Calu3 (cell line): ENCODE results near the gene SSBP2. TPM values are rescaled to one million over a fixed set of nuclear protein-coding genes. Genes with fewer than 3 reads are reported as not detected.

Experiments used
- BruUV-seq: library from RNA; stranded (reverse); fragments of 400-500 nt; replicated peaks from 2 replicates; lab custom pipeline; 2021; lab: Mats Ljungman, UMichigan
- CTCF ChIA-PET: fragments of 300-600 bp; sonication (Branson Sonifier 250); formaldehyde crosslinking; loops from one replicate; lab custom pipeline; 2022; ENCODE audit warnings: antibody characterized with exemption; lab: Charles Lee
- DNase-seq: peaks from one replicate; pipeline ENCODE4 v3.0.0; 2022
- H3K27ac Mint-ChIP-seq: one replicate; pipeline ENCODE4 v1.8.0; 2022; ENCODE audit warnings: mixed read lengths; ENCODE audit not compliant: unreplicated experiment
- H3K27me3 Mint-ChIP-seq: one replicate; pipeline ENCODE4 v1.8.0; 2022; ENCODE audit warnings: mixed read lengths; ENCODE audit not compliant: unreplicated experiment
- H3K36me3 Mint-ChIP-seq: one replicate; pipeline ENCODE4 v1.8.0; 2022; ENCODE audit warnings: mild to moderate bottlenecking, moderate library complexity, mixed read lengths; ENCODE audit not compliant: insufficient read depth, unreplicated experiment
- H3K4me1 Mint-ChIP-seq: one replicate; pipeline ENCODE4 v1.8.0; 2022; ENCODE audit warnings: mild to moderate bottlenecking, low read depth, mixed read lengths; ENCODE audit not compliant: unreplicated experiment
- H3K4me3 Mint-ChIP-seq: one replicate; pipeline ENCODE4 v1.8.0; 2022; ENCODE audit warnings: mild to moderate bottlenecking, low read depth, moderate library complexity, mixed read lengths; ENCODE audit not compliant: unreplicated experiment
- H3K9me3 Mint-ChIP-seq: one replicate; pipeline ENCODE4 v1.8.0; 2022; ENCODE audit warnings: low read depth, mixed read lengths; ENCODE audit not compliant: unreplicated experiment
- CTCF ChIP-seq: fragments of 200-600 bp; IDR thresholded peaks from one replicate; pipeline ENCODE4 v1.8.0; 2022; ENCODE audit warnings: antibody characterized with exemption; ENCODE audit not compliant: unreplicated experiment
- intact Hi-C: fragments of 100-400 bp; cut with micrococcal nuclease; formaldehyde crosslinking; loops from one replicate; pipeline ENCODE4 v1.10.0; 2022; ENCODE audit not compliant: unreplicated experiment
- total RNA-seq: library from RNA; stranded (reverse); gene quantifications from 2 replicates; pipeline ENCODE4 v1.2.3, GENCODE V29; 2022

The SSBP2 gene
- total RNA-seq, 1 experiment from 2014 or later: 18.9 TPM

DNA sequence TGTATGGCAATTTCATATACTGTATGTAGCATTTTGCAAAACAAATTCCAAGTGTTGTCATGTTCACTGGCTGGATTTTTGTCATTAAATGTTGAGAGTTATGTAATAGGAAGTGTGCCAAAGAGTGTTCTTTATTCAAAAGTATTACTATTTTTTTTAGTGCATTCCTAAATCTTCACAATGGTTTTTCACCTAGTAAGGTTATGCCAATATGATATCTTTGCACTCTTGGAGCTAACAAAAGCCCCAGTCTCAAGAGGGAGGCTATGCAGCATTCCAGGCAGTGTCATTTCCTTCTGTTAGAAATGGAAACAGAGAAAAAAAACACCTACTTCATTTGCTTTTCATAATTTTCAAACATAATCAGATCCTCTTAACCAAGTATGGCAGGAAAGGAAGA lies 5.1 kb upstream of the SSBP2 start:
- BruUV-seq: no TSS peak
- CTCF ChIA-PET: interaction anchor here (0.6 to 1.4 kb wide), 5 partner anchors 82 to 410 kb away, joined by 3 to 6 read pairs (median 4); no protein-coding TSS in a partner anchor
- Mint-ChIP-seq H3K4me3 (no peak overlapping the region), H3K27ac (no peak overlapping the region), H3K4me1 (peaks cover 40% of the 10 kb centered on the region), H3K9me3 (peaks cover 2% of the 10 kb centered on the region), H3K27me3 (no peaks in the 10 kb centered on the region), H3K36me3 (peaks cover 12% of the 10 kb centered on the region)
- no peak for TF ChIP-seq CTCF
- intact Hi-C loops: loop anchor here (10.0 kb wide), 3 partner anchors 219 to 469 kb away; partner anchors contain the start of gene ATG10
- no peak for DNase-seq

DNA sequence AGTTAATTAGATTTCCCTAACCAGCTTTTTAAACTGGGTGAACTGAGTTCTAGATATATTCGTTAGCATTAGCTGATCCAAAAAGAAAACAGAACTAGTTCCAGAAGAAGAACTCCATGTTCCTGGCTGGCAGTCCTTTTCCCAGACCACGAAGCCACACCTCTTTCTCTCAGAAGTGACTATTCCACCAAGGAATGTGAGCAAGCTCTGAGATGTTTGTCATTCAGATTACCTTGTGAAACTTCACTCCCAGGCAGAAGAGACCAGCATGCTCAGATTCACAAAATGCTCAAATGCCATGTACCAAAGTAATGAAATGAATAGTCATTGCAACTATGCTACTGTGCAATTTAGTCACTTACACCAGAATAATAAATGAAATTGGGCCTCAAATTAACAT lies 4.4 kb upstream of the SSBP2 start:
- no peak for TF ChIP-seq CTCF
- Mint-ChIP-seq H3K36me3 (peaks cover 19% of the 10 kb centered on the region), H3K4me3 (no peak overlapping the region), H3K27me3 (no peaks in the 10 kb centered on the region), H3K4me1 (peaks cover 40% of the 10 kb centered on the region), H3K27ac (no peak overlapping the region), H3K9me3 (peaks cover 2% of the 10 kb centered on the region)
- intact Hi-C loops: loop anchor here (10.0 kb wide), 3 partner anchors 219 to 469 kb away; partner anchors contain the start of gene ATG10
- no TSS peak for BruUV-seq
- DNase-seq: peak; percentile 51
- CTCF ChIA-PET: interaction anchor here (0.5 to 1.4 kb wide), 8 partner anchors 71 to 1855 kb away, joined by 3 to 10 read pairs (median 4); no protein-coding TSS in a partner anchor

DNA sequence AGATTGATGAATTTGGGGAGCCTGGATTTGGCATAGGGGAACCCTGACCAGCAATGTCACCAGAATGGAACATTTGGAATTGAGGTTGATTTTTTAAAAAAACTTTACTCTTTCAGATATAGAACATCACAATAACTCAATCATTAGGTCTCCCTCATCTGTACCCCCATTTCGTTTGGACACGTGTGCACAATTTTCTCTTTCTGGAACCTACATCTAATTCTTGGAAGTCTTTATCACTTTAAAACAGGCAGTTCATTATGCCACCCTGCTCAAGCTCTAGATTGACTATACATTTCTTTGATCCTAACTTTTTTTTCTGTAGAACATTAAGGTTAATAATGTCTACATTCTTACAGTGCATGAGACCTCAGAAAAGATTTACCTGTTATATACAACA lies 3.7 kb upstream of the SSBP2 start:
- no TSS peak for BruUV-seq
- H3K4me1 Mint-ChIP-seq: peaks cover 40% of the 10 kb centered on the region
- H3K9me3 Mint-ChIP-seq: peaks cover 2% of the 10 kb centered on the region
- peaks cover 26% of the 10 kb centered on the region for H3K36me3 Mint-ChIP-seq
- DNase-seq: no peak
- no peak overlapping the region for H3K27ac Mint-ChIP-seq
- TF ChIP-seq CTCF: no peak
- CTCF ChIA-PET: interaction anchor here (0.6 to 1.1 kb wide), 3 partner anchors 70 to 411 kb away, joined by 3 to 6 read pairs (median 4); no protein-coding TSS in a partner anchor
- H3K27me3 Mint-ChIP-seq: no peaks in the 10 kb centered on the region
- H3K4me3 Mint-ChIP-seq: no peak overlapping the region
- intact Hi-C loops: loop anchor here (10.0 kb wide), 3 partner anchors 220 to 470 kb away; partner anchors contain the start of gene ATG10

DNA sequence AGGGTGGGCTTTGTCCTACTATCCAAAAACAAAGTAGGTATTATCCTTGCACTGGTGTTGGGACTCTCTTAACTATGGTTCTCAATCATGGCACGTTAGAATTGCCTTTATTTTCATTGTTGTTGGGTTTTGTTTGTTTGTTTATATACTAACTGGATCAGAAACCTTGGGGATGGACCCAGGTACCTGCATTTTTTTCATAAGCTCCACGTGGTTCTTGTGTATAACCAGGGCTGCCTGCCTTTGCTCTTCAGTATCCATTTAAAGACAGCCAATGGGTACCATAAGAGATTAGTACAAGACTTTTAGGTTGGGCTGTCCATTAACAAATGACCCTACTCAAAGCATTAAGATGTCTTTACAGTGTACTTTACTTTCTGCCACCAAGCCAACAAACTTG lies 2.5 kb upstream of the SSBP2 start:
- peaks cover 29% of the 10 kb centered on the region for H3K36me3 Mint-ChIP-seq
- no peak for DNase-seq
- intact Hi-C loops: loop anchor here (10.0 kb wide), 3 partner anchors 221 to 471 kb away; partner anchors contain the start of gene ATG10
- peaks cover 52% of the 10 kb centered on the region for H3K4me1 Mint-ChIP-seq
- BruUV-seq: no TSS peak
- H3K27me3 Mint-ChIP-seq: no peaks in the 10 kb centered on the region
- TF ChIP-seq CTCF: no peak
- CTCF ChIA-PET: interaction anchor here (0.6 kb wide), 1 partner anchor 52 kb away, joined by 8 read pairs; no protein-coding TSS in a partner anchor
- no peak overlapping the region for H3K27ac Mint-ChIP-seq
- no peak overlapping the region for H3K4me3 Mint-ChIP-seq
- H3K9me3 Mint-ChIP-seq: peaks cover 2% of the 10 kb centered on the region
